H9 (cell line): Measurements from ENCODE around the gene COL4A6. TPM values are rescaled to one million over a fixed set of nuclear protein-coding genes. Genes with fewer than 3 reads are reported as not detected.

ENCODE experiments used
- DNase-seq: peaks from one replicate; pipeline ENCODE4 v3.0.0-alpha.2; 2017
- H2AFZ ChIP-seq: one replicate; pipeline ENCODE4 v1.6.1; 2013; ENCODE audit warnings: mild to moderate bottlenecking, low read length, control low read depth, moderate library complexity
- H2AK5ac ChIP-seq: 2 replicates; pipeline ENCODE4 v1.6.1; 2013; ENCODE audit warnings: low read length, control low read depth, mixed read lengths; ENCODE audit not compliant: insufficient read length
- H2BK120ac ChIP-seq: one replicate; pipeline ENCODE4 v1.6.1; 2013; ENCODE audit warnings: low read depth, mild to moderate bottlenecking, low read length, control low read depth, inconsistent platforms; ENCODE audit not compliant: poor library complexity, severe bottlenecking
- H2BK12ac ChIP-seq: 2 replicates; pipeline ENCODE4 v1.6.1; 2013; ENCODE audit warnings: low read length, control low read depth, mixed read lengths, low read depth; ENCODE audit not compliant: insufficient read length
- H2BK15ac ChIP-seq: 2 replicates; pipeline ENCODE4 v1.6.1; 2013; ENCODE audit warnings: low read depth, low read length, control low read depth
- H2BK20ac ChIP-seq: one replicate; pipeline ENCODE4 v1.6.1; 2013; ENCODE audit warnings: low read depth, mild to moderate bottlenecking, low read length, control low read depth, inconsistent platforms; ENCODE audit not compliant: poor library complexity, severe bottlenecking
- H2BK5ac ChIP-seq: 2 replicates; pipeline ENCODE4 v1.6.1; 2013; ENCODE audit warnings: low read length, control low read depth, mixed read lengths; ENCODE audit not compliant: insufficient read length
- H3K14ac ChIP-seq: 2 replicates; pipeline ENCODE4 v1.6.1; 2013; ENCODE audit warnings: low read length, control low read depth; ENCODE audit not compliant: insufficient read depth
- H3K18ac ChIP-seq: 2 replicates; pipeline ENCODE4 v1.6.1; 2013; ENCODE audit warnings: low read depth, mild to moderate bottlenecking, mixed read lengths, low read length, control low read depth; ENCODE audit not compliant: insufficient read length
- H3K23ac ChIP-seq: 2 replicates; pipeline ENCODE4 v1.6.1; 2013; ENCODE audit warnings: low read length, control low read depth, mixed read lengths, low read depth; ENCODE audit not compliant: insufficient read length
- H3K23me2 ChIP-seq: 2 replicates; pipeline ENCODE4 v1.6.1; 2013; ENCODE audit warnings: low read depth, mild to moderate bottlenecking, mixed read lengths, low read length, control low read depth; ENCODE audit not compliant: insufficient read length, poor library complexity, severe bottlenecking
- H3K27ac ChIP-seq: 2 replicates; pipeline ENCODE4 v1.5.1; 2013; ENCODE audit warnings: low read length, control low read depth, mixed read lengths, low read depth; ENCODE audit not compliant: insufficient read length
- H3K27me3 ChIP-seq: 2 replicates; pipeline ENCODE4 v1.6.1; 2013; ENCODE audit warnings: low read length, control low read depth, inconsistent platforms; ENCODE audit not compliant: insufficient read depth
- H3K4ac ChIP-seq: 2 replicates; pipeline ENCODE4 v1.6.1; 2013; ENCODE audit warnings: low read depth, mild to moderate bottlenecking, control low read depth, inconsistent platforms, low read length, moderate library complexity
- H3K4me1 ChIP-seq: 2 replicates; pipeline ENCODE4 v1.6.1; 2013; ENCODE audit warnings: low read length, control low read depth, inconsistent platforms; ENCODE audit not compliant: insufficient read depth
- H3K4me2 ChIP-seq: 2 replicates; pipeline ENCODE4 v1.6.1; 2013; ENCODE audit warnings: low read length, control low read depth, mixed read lengths; ENCODE audit not compliant: insufficient read length, insufficient read depth
- H3K56ac ChIP-seq: 2 replicates; pipeline ENCODE4 v1.6.1; 2013; ENCODE audit warnings: low read depth, mild to moderate bottlenecking, mixed read lengths, low read length, control low read depth; ENCODE audit not compliant: insufficient read length
- H3K79me1 ChIP-seq: 2 replicates; pipeline ENCODE4 v1.6.1; 2013; ENCODE audit warnings: low read depth, mild to moderate bottlenecking, moderate library complexity, low read length, control low read depth, inconsistent platforms; ENCODE audit not compliant: insufficient read depth, poor library complexity, severe bottlenecking
- H3K79me2 ChIP-seq: 2 replicates; pipeline ENCODE4 v1.6.1; 2013; ENCODE audit warnings: low read length, control low read depth, inconsistent platforms; ENCODE audit not compliant: insufficient read depth
- H3K9ac ChIP-seq: 2 replicates; pipeline ENCODE4 v1.6.1; 2013; ENCODE audit warnings: low read length, control low read depth, mixed read lengths; ENCODE audit not compliant: insufficient read length; ENCODE audit errors: extremely low read depth
- H3K9me3 ChIP-seq: one replicate; pipeline ENCODE4 v1.6.1; 2013; ENCODE audit warnings: low read depth, low read length, inconsistent platforms; ENCODE audit not compliant: control insufficient read depth
- H3T11ph ChIP-seq: one replicate; pipeline ENCODE4 v1.6.1; 2013; ENCODE audit warnings: mild to moderate bottlenecking, low read length, control low read depth, inconsistent platforms
- H4K20me1 ChIP-seq: one replicate; pipeline ENCODE4 v1.6.1; 2013; ENCODE audit not compliant: control insufficient read depth, insufficient read length, insufficient read depth
- H4K5ac ChIP-seq: 2 replicates; pipeline ENCODE4 v1.6.1; 2013; ENCODE audit warnings: low read depth, mild to moderate bottlenecking, mixed read lengths, low read length, control low read depth; ENCODE audit not compliant: insufficient read length
- H4K8ac ChIP-seq: replicated peaks from 2 replicates; pipeline ENCODE4 v1.6.1; 2013; ENCODE audit warnings: low read length, control low read depth, mixed read lengths, low read depth; ENCODE audit not compliant: insufficient read length
- H4K91ac ChIP-seq: 2 replicates; pipeline ENCODE4 v1.6.1; 2013; ENCODE audit warnings: low read depth, mild to moderate bottlenecking, moderate library complexity, mixed read lengths, low read length, control low read depth; ENCODE audit not compliant: insufficient read length
- H3K27ac Mint-ChIP-seq, 3 experiments: 2 replicates in 2 of 3; 3 replicates in 1 of 3; pipeline ENCODE4 v1.8.0; 2020 to 2021; ENCODE audit warnings: mixed read lengths in 3 of 3, mild to moderate bottlenecking in 1 of 3, moderate library complexity in 1 of 3
- H3K27me3 Mint-ChIP-seq: 2 replicates; pipeline ENCODE4 v1.8.0; 2021; ENCODE audit warnings: low read depth, mild to moderate bottlenecking, moderate library complexity, mixed read lengths
- H3K36me3 Mint-ChIP-seq, 3 experiments: 2 replicates in 2 of 3; 3 replicates in 1 of 3; pipeline ENCODE4 v1.8.0; 2020 to 2021; ENCODE audit warnings: low read depth in 3 of 3, mixed read lengths in 3 of 3; ENCODE audit not compliant: insufficient read depth in 1 of 3
- H3K4me1 Mint-ChIP-seq, 2 experiments: 2 replicates each; pipeline ENCODE4 v1.8.0; 2020; ENCODE audit warnings: mixed read lengths in 2 of 2
- H3K4me3 Mint-ChIP-seq, 2 experiments: 2 replicates in 1 of 2; 3 replicates in 1 of 2; pipeline ENCODE4 v1.8.0; 2020 to 2021; ENCODE audit warnings: mild to moderate bottlenecking in 2 of 2, mixed read lengths in 2 of 2, moderate library complexity in 1 of 2
- H3K9me3 Mint-ChIP-seq, 2 experiments: 2 replicates in 1 of 2; 3 replicates in 1 of 2; pipeline ENCODE4 v1.8.0; 2020; ENCODE audit warnings: mild to moderate bottlenecking in 2 of 2, mixed read lengths in 2 of 2, moderate library complexity in 1 of 2
- CTCF ChIP-seq: fragments of 200-600 bp; sonication (generic); conservative IDR thresholded peaks from 3 replicates; pipeline ENCODE4 v1.8.0; 2021; ENCODE audit warnings: antibody characterized with exemption, mild to moderate bottlenecking
- WGBS: extraction: QIAGEN DNeasy Blood & Tissue Kit; methylation state at CpG from one replicate; pipeline ENCODE4 v1.1.7; 2013; ENCODE audit warnings: missing lambda C conversion rate, low lambda C conversion rate, mixed read lengths; ENCODE audit not compliant: insufficient read length; ENCODE audit errors: extremely low coverage; 5-methylcytosine and 5-hydroxymethylcytosine counted together
- total RNA-seq: library from RNA; stranded (reverse); gene quantifications from 2 replicates; pipeline ENCODE4 v1.2.1, GENCODE V29; 2021

The COL4A6 gene
- total RNA-seq, 1 experiment from 2014 or later = 16.7 TPM

DNA sequence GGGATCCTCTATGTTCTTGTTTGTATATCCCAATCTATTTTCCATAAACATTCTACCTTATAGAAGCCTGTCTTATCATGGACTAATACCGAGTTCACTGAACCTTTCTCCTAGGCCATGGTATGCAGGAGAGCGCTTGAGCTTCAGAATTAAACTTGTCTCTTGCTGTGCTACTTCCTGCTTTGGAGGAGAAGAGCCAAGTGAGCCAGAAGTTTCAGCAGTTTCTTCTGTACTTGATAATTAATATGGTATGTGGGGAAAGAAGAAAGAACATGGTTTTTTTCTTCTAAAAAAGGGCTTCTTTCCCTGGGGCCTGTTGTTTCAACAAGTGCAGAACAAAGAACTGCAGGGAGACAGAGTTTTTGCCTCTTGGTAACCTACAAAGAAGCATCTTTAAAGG is 173.8 kb downstream of the COL4A6 start:
- Histone ChIP-seq H2BK5ac (no peak overlapping the region), H3K14ac (no peak overlapping the region), H2AFZ (no peak overlapping the region), H3K23ac (no peak overlapping the region), H3K79me1 (no peaks in the 10 kb centered on the region), H3K18ac (no peak overlapping the region), H4K20me1 (no peaks in the 10 kb centered on the region), H2AK5ac (no peak overlapping the region), H3K56ac (no peak overlapping the region), H3K79me2 (no peaks in the 10 kb centered on the region), H3K4me1 (no peaks in the 10 kb centered on the region), H4K8ac (no peak overlapping the region), H2BK120ac (no peak overlapping the region), H3K4ac (no peak overlapping the region), H3T11ph (no peak overlapping the region), H2BK15ac (no peak overlapping the region), H2BK12ac (no peak overlapping the region), H3K27ac (no peak overlapping the region), H3K9ac (no peak overlapping the region), H2BK20ac (no peak overlapping the region), H3K9me3 (no peaks in the 10 kb centered on the region), H4K5ac (no peak overlapping the region), H3K27me3 (no peaks in the 10 kb centered on the region), H3K23me2 (no peaks in the 10 kb centered on the region), H4K91ac (no peak overlapping the region), H3K4me2 (no peak overlapping the region)
- Mint-ChIP-seq H3K4me3 (no peak overlapping the region), H3K27ac (no peak overlapping the region), H3K36me3 (peaks cover 7 to 8% (median 7%) of the 10 kb centered on the region in 3 experiments), H3K27me3 (no peaks in the 10 kb centered on the region; the same call in 1 of the 2 replicates), H3K9me3 (peaks cover 7 to 10% of the 10 kb centered on the region in 2 experiments; a peak in 4 of 5 replicates), H3K4me1 (peaks cover 0 to 7% of the 10 kb centered on the region in 2 experiments; a peak in 1 of 4 replicates)
- TF ChIP-seq CTCF = no peak
- DNase-seq = no peak
- WGBS = no CpG with 5 or more reads among the region's 2 CpGs
